ENCODE data around the gene SMCO2.

Gene SMCO2

GRCh38 chr12:27523642-27524493 is 77.3 kb downstream of the SMCO2 start, which contains the start of gene PPFIBP1:
Gene PPFIBP1 (plus strand): TSS chr12:27524206. CDS start chr12:27633397, 109,191 bp downstream.
- Histone ChIP-seq H3K27me3 (ENCODE audit: insufficient read depth, low read depth, severe bottlenecking) (no peaks in the 10 kb centered on the region), H3K36me3 (no peaks in the 10 kb centered on the region), H3K27ac (peak within 1 kb of the TSS; percentile 85), H3K9me3 (ENCODE audit: severe bottlenecking) (no peaks in the 10 kb centered on the region), H3K4me3 (ENCODE audit: low read depth, low read length) (peak within 1 kb of the TSS; percentile 57)
- peak; percentile 46; the same call in 1 of the 2 replicates for TF ChIP-seq CTCF (IDR thresholded peaks at IDR 0.05; ENCODE audit: low read depth, low read length)
- peak; percentile 99 for DNase-seq

- TF ChIP-seq CTCF (IDR thresholded peaks at IDR 0.05; ENCODE audit: low read depth, low read length): no peak
- Histone ChIP-seq H3K4me3 (ENCODE audit: low read depth, low read length) (peak overlapping the region; percentile 57), H3K27me3 (ENCODE audit: insufficient read depth, low read depth, severe bottlenecking) (no peaks in the 10 kb centered on the region), H3K27ac (peak overlapping the region; percentile 85; the same call in 1 of the 2 replicates), H3K36me3 (no peaks in the 10 kb centered on the region), H3K9me3 (ENCODE audit: severe bottlenecking) (no peaks in the 10 kb centered on the region)
- DNase-seq: no peak
These were observed 77.9 kb downstream of the SMCO2 start for GRCh38 chr12:27524494-27524835.

GRCh38 chr12:27524839-27525753 is 78.6 kb downstream of the SMCO2 start:
- H3K27me3 ChIP-seq (ENCODE audit: insufficient read depth, low read depth, severe bottlenecking): no peaks in the 10 kb centered on the region
- no peaks in the 10 kb centered on the region for H3K9me3 ChIP-seq (ENCODE audit: severe bottlenecking)
- peak overlapping the region; percentile 57 for H3K4me3 ChIP-seq (ENCODE audit: low read depth, low read length)
- DNase-seq: no peak
- TF ChIP-seq CTCF (IDR thresholded peaks at IDR 0.05; ENCODE audit: low read depth, low read length): no peak
- no peak overlapping the region for H3K27ac ChIP-seq
- no peaks in the 10 kb centered on the region for H3K36me3 ChIP-seq

- H3K27me3 ChIP-seq (ENCODE audit: insufficient read depth, low read depth, severe bottlenecking): no peaks in the 10 kb centered on the region
- no peaks in the 10 kb centered on the region for H3K36me3 ChIP-seq
- no peak overlapping the region for H3K4me3 ChIP-seq (ENCODE audit: low read depth, low read length)
- no peak for DNase-seq
- TF ChIP-seq CTCF (IDR thresholded peaks at IDR 0.05; ENCODE audit: low read depth, low read length): no peak
- H3K27ac ChIP-seq: no peak overlapping the region
- H3K9me3 ChIP-seq (ENCODE audit: severe bottlenecking): no peaks in the 10 kb centered on the region
These were observed 81.0 kb downstream of the SMCO2 start for GRCh38 chr12:27527512-27527911.

GRCh38 chr12:27528788-27529187 is 82.3 kb downstream of the SMCO2 start:
- no peak overlapping the region for H3K4me3 ChIP-seq (ENCODE audit: low read depth, low read length)
- no peaks in the 10 kb centered on the region for H3K36me3 ChIP-seq
- no peak overlapping the region for H3K27ac ChIP-seq
- no peaks in the 10 kb centered on the region for H3K27me3 ChIP-seq (ENCODE audit: insufficient read depth, low read depth, severe bottlenecking)
- H3K9me3 ChIP-seq (ENCODE audit: severe bottlenecking): no peaks in the 10 kb centered on the region
- DNase-seq: no peak
- no peak for TF ChIP-seq CTCF (IDR thresholded peaks at IDR 0.05; ENCODE audit: low read depth, low read length)
